ENCODE results near the gene PAFAH1B1. TPM values are rescaled to one million over a fixed set of nuclear protein-coding genes. Genes with fewer than 3 reads are reported as not detected.
"Not testable (repeated sequence)": the region's sequence is repeated elsewhere in the genome, so short reads cannot be mapped to it uniquely, and the experiment has no call there.

PAFAH1B1 gene
- polyA plus RNA-seq, 4 donors = 40.2 to 85.0 (median 50.3) TPM

GRCh38 chr17:2635241-2635640 lies 41.8 kb downstream of the PAFAH1B1 start:
- no peak overlapping the region for H3K4me3 ChIP-seq (ENCODE audit: low read depth in 1 of 3, low read length in 3 of 3)
- H3K27ac ChIP-seq (ENCODE audit: low read depth in 1 of 3, low read length in 2 of 3) = peak overlapping the region in 1 of 3 donors; percentile 10
- no peaks in the 10 kb centered on the region for H3K9me3 ChIP-seq (ENCODE audit: control insufficient read depth in 2 of 2, insufficient read depth in 1 of 2, low read depth in 1 of 2, low read length in 1 of 2)
- peaks cover 0 to 4% (median 0%) of the 10 kb centered on the region in 3 donors for H3K4me1 ChIP-seq (ENCODE audit: control insufficient read depth in 3 of 3, insufficient read depth in 2 of 3, low read depth in 1 of 3, low read length in 2 of 3)
- H3K27me3 ChIP-seq (ENCODE audit: control insufficient read depth in 3 of 3, insufficient read depth in 3 of 3, low read length in 3 of 3) = no peaks in the 10 kb centered on the region
- peaks cover 0 to 42% (median 2%) of the 10 kb centered on the region in 3 donors for H3K36me3 ChIP-seq (ENCODE audit: control insufficient read depth in 3 of 3, insufficient read depth in 2 of 3, low read depth in 1 of 3, low read length in 3 of 3)
- DNase-seq = no peak
- WGBS, 3 donors = 89 to 95% (median 89%) methylated on average over 3 of the region's 3 CpGs
- FAIRE-seq = no peak

- H3K27ac ChIP-seq (ENCODE audit: low read depth in 1 of 3, low read length in 2 of 3) = no peak overlapping the region
- H3K36me3 ChIP-seq (ENCODE audit: control insufficient read depth in 3 of 3, insufficient read depth in 2 of 3, low read depth in 1 of 3, low read length in 3 of 3) = peaks cover 0 to 44% (median 2%) of the 10 kb centered on the region in 3 donors
- DNase-seq (no peak), FAIRE-seq (no peak)
- peaks cover 0 to 4% (median 0%) of the 10 kb centered on the region in 3 donors for H3K4me1 ChIP-seq (ENCODE audit: control insufficient read depth in 3 of 3, insufficient read depth in 2 of 3, low read depth in 1 of 3, low read length in 2 of 3)
- no peaks in the 10 kb centered on the region for H3K27me3 ChIP-seq (ENCODE audit: control insufficient read depth in 3 of 3, insufficient read depth in 3 of 3, low read length in 3 of 3)
- H3K9me3 ChIP-seq (ENCODE audit: control insufficient read depth in 2 of 2, insufficient read depth in 1 of 2, low read depth in 1 of 2, low read length in 1 of 2) = no peaks in the 10 kb centered on the region
- no peak overlapping the region for H3K4me3 ChIP-seq (ENCODE audit: low read depth in 1 of 3, low read length in 3 of 3)
- WGBS, 3 donors = 70 to 78% (median 77%) methylated on average over 2 of the region's 2 CpGs
Measured at GRCh38 chr17:2635675-2636074, 42.2 kb downstream of the PAFAH1B1 start.

- H3K27ac ChIP-seq (ENCODE audit: low read depth in 1 of 3, low read length in 2 of 3) = no peak overlapping the region
- H3K9me3 ChIP-seq (ENCODE audit: control insufficient read depth in 2 of 2, insufficient read depth in 1 of 2, low read depth in 1 of 2, low read length in 1 of 2) = no peaks in the 10 kb centered on the region
- 90 to 94% (median 92%) methylated on average over 13 of the region's 13 CpGs for WGBS, 3 donors
- peaks cover 0 to 4% (median 0%) of the 10 kb centered on the region in 3 donors for H3K4me1 ChIP-seq (ENCODE audit: control insufficient read depth in 3 of 3, insufficient read depth in 2 of 3, low read depth in 1 of 3, low read length in 2 of 3)
- DNase-seq (no peak), FAIRE-seq (no peak)
- H3K36me3 ChIP-seq (ENCODE audit: control insufficient read depth in 3 of 3, insufficient read depth in 2 of 3, low read depth in 1 of 3, low read length in 3 of 3) = peaks cover 0 to 42% (median 2%) of the 10 kb centered on the region in 3 donors
- H3K27me3 ChIP-seq (ENCODE audit: control insufficient read depth in 3 of 3, insufficient read depth in 3 of 3, low read length in 3 of 3) = no peaks in the 10 kb centered on the region
- no peak overlapping the region for H3K4me3 ChIP-seq (ENCODE audit: low read depth in 1 of 3, low read length in 3 of 3)
Measured at GRCh38 chr17:2636169-2636930, 42.9 kb downstream of the PAFAH1B1 start.

GRCh38 chr17:2637422-2637821 lies 44.0 kb downstream of the PAFAH1B1 start:
- H3K27ac ChIP-seq (ENCODE audit: low read depth in 1 of 3, low read length in 2 of 3) = no peak overlapping the region
- peaks cover 0 to 4% (median 0%) of the 10 kb centered on the region in 3 donors for H3K4me1 ChIP-seq (ENCODE audit: control insufficient read depth in 3 of 3, insufficient read depth in 2 of 3, low read depth in 1 of 3, low read length in 2 of 3)
- DNase-seq (no peak), FAIRE-seq (no peak)
- H3K4me3 ChIP-seq (ENCODE audit: low read depth in 1 of 3, low read length in 3 of 3) = no peak overlapping the region
- peaks cover 0 to 39% (median 5%) of the 10 kb centered on the region in 3 donors for H3K36me3 ChIP-seq (ENCODE audit: control insufficient read depth in 3 of 3, insufficient read depth in 2 of 3, low read depth in 1 of 3, low read length in 3 of 3)
- no peaks in the 10 kb centered on the region for H3K27me3 ChIP-seq (ENCODE audit: control insufficient read depth in 3 of 3, insufficient read depth in 3 of 3, low read length in 3 of 3)
- 83 to 90% (median 89%) methylated on average over 6 of the region's 6 CpGs for WGBS, 3 donors
- no peaks in the 10 kb centered on the region for H3K9me3 ChIP-seq (ENCODE audit: control insufficient read depth in 2 of 2, insufficient read depth in 1 of 2, low read depth in 1 of 2, low read length in 1 of 2)

- Histone ChIP-seq H3K27me3 (ENCODE audit: control insufficient read depth in 3 of 3, insufficient read depth in 3 of 3, low read length in 3 of 3) (no peaks in the 10 kb centered on the region), H3K36me3 (ENCODE audit: control insufficient read depth in 3 of 3, insufficient read depth in 2 of 3, low read depth in 1 of 3, low read length in 3 of 3) (peaks cover 2 to 45% (median 11%) of the 10 kb centered on the region in 3 donors), H3K9me3 (ENCODE audit: control insufficient read depth in 2 of 2, insufficient read depth in 1 of 2, low read depth in 1 of 2, low read length in 1 of 2) (no peaks in the 10 kb centered on the region), H3K27ac (ENCODE audit: low read depth in 1 of 3, low read length in 2 of 3) (no peak overlapping the region), H3K4me3 (ENCODE audit: low read depth in 1 of 3, low read length in 3 of 3) (no peak overlapping the region), H3K4me1 (ENCODE audit: control insufficient read depth in 3 of 3, insufficient read depth in 2 of 3, low read depth in 1 of 3, low read length in 2 of 3) (no peaks in the 10 kb centered on the region)
- 77 to 88% (median 81%) methylated on average over 6 of the region's 6 CpGs for WGBS, 3 donors
- FAIRE-seq (no peak), DNase-seq (no peak)
Measured at GRCh38 chr17:2644971-2645370, 51.5 kb downstream of the PAFAH1B1 start.

- no peak overlapping the region for H3K4me3 ChIP-seq (ENCODE audit: low read depth in 1 of 3, low read length in 3 of 3)
- FAIRE-seq (no peak), DNase-seq (no peak)
- H3K27ac ChIP-seq (ENCODE audit: low read depth in 1 of 3, low read length in 2 of 3) = no peak overlapping the region
- no peaks in the 10 kb centered on the region for H3K4me1 ChIP-seq (ENCODE audit: control insufficient read depth in 3 of 3, insufficient read depth in 2 of 3, low read depth in 1 of 3, low read length in 2 of 3)
- 91 to 95% (median 91%) methylated on average over 6 of the region's 6 CpGs for WGBS, 3 donors
- H3K9me3 ChIP-seq (ENCODE audit: control insufficient read depth in 2 of 2, insufficient read depth in 1 of 2, low read depth in 1 of 2, low read length in 1 of 2) = no peaks in the 10 kb centered on the region
- H3K36me3 ChIP-seq (ENCODE audit: control insufficient read depth in 3 of 3, insufficient read depth in 2 of 3, low read depth in 1 of 3, low read length in 3 of 3) = peaks cover 2 to 50% (median 11%) of the 10 kb centered on the region in 3 donors
- no peaks in the 10 kb centered on the region for H3K27me3 ChIP-seq (ENCODE audit: control insufficient read depth in 3 of 3, insufficient read depth in 3 of 3, low read length in 3 of 3)
Measured at GRCh38 chr17:2647957-2648356, 54.5 kb downstream of the PAFAH1B1 start.

- 94 to 98% (median 96%) methylated on average over 11 of the region's 11 CpGs for WGBS, 3 donors
- Histone ChIP-seq H3K27ac (ENCODE audit: low read depth in 1 of 3, low read length in 2 of 3) (no peak overlapping the region), H3K36me3 (ENCODE audit: control insufficient read depth in 3 of 3, insufficient read depth in 2 of 3, low read depth in 1 of 3, low read length in 3 of 3) (peaks cover 0 to 43% (median 9%) of the 10 kb centered on the region in 3 donors), H3K4me3 (ENCODE audit: low read depth in 1 of 3, low read length in 3 of 3) (no peak overlapping the region), H3K9me3 (ENCODE audit: control insufficient read depth in 2 of 2, insufficient read depth in 1 of 2, low read depth in 1 of 2, low read length in 1 of 2) (no peaks in the 10 kb centered on the region), H3K27me3 (ENCODE audit: control insufficient read depth in 3 of 3, insufficient read depth in 3 of 3, low read length in 3 of 3) (no peaks in the 10 kb centered on the region), H3K4me1 (ENCODE audit: control insufficient read depth in 3 of 3, insufficient read depth in 2 of 3, low read depth in 1 of 3, low read length in 2 of 3) (no peaks in the 10 kb centered on the region)
- FAIRE-seq (no peak), DNase-seq (no peak)
Measured at GRCh38 chr17:2649191-2649590, 55.7 kb downstream of the PAFAH1B1 start.

- FAIRE-seq; H3K9me3 ChIP-seq (ENCODE audit: control insufficient read depth in 2 of 2, insufficient read depth in 1 of 2, low read depth in 1 of 2, low read length in 1 of 2); H3K27me3 ChIP-seq (ENCODE audit: control insufficient read depth in 3 of 3, insufficient read depth in 3 of 3, low read length in 3 of 3); H3K27ac ChIP-seq (ENCODE audit: low read depth in 1 of 3, low read length in 2 of 3); H3K4me1 ChIP-seq (ENCODE audit: control insufficient read depth in 3 of 3, insufficient read depth in 2 of 3, low read depth in 1 of 3, low read length in 2 of 3); H3K4me3 ChIP-seq (ENCODE audit: low read depth in 1 of 3, low read length in 3 of 3); DNase-seq: not testable (repeated sequence)
- 83 to 94% (median 89%) methylated on average over 3 of the region's 3 CpGs for WGBS, 3 donors
- H3K36me3 ChIP-seq (ENCODE audit: control insufficient read depth in 3 of 3, insufficient read depth in 2 of 3, low read depth in 1 of 3, low read length in 3 of 3) = peaks cover 0 to 42% (median 7%) of the 10 kb centered on the region in 3 donors
Measured at GRCh38 chr17:2652911-2653310, 59.5 kb downstream of the PAFAH1B1 start.
